SHP77 (cell line): ENCODE measurements around the gene SAGE1.
"Not testable (repeated sequence)": the region's sequence is repeated elsewhere in the genome, so short reads cannot be mapped to it uniquely, and the experiment has no call there.

ENCODE experiments used
- DNase-seq, 2 experiments: peaks; one replicate each; lab custom pipeline; 2025; lab: John Stamatoyannopoulos, UW

Gene SAGE1, protein sequence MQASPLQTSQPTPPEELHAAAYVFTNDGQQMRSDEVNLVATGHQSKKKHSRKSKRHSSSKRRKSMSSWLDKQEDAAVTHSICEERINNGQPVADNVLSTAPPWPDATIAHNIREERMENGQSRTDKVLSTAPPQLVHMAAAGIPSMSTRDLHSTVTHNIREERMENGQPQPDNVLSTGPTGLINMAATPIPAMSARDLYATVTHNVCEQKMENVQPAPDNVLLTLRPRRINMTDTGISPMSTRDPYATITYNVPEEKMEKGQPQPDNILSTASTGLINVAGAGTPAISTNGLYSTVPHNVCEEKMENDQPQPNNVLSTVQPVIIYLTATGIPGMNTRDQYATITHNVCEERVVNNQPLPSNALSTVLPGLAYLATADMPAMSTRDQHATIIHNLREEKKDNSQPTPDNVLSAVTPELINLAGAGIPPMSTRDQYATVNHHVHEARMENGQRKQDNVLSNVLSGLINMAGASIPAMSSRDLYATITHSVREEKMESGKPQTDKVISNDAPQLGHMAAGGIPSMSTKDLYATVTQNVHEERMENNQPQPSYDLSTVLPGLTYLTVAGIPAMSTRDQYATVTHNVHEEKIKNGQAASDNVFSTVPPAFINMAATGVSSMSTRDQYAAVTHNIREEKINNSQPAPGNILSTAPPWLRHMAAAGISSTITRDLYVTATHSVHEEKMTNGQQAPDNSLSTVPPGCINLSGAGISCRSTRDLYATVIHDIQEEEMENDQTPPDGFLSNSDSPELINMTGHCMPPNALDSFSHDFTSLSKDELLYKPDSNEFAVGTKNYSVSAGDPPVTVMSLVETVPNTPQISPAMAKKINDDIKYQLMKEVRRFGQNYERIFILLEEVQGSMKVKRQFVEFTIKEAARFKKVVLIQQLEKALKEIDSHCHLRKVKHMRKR

DNA sequence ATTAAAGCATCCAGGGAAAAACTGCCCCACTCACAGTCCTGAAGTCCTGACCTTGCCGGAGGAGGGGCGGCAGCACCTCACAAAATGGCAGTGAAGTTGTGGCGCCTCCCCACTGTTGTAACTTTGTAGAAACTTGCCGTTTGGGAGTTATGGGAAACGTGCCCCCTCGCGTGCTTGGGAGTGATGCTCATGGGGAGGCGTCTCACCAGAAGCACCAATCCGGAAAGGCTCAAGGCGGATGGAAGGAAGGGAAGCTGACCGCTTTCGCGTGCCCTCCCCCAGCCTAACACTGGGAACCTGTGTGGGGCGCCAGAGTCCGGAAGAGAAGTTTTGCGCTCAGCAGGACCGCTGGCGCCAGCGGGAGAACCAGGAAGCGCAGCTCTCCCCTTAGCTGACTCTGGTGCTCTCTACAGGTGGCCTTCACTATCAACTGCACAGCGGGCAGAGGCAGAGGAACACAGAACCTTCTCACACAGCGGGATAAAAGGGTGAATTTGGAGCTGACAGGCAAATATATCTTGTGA is at the start of gene SAGE1, which contains the start of gene CT45A10:
TSS of gene SAGE1 (plus strand) at position 423 of the 524 bp plus-strand sequence. CDS start 2,527 bp downstream, outside the sequence.
TSS of gene CT45A10 (minus strand) at position 151 of the 524 bp plus-strand sequence. CDS start 8,100 bp downstream, outside the sequence.
- DNase-seq = no peak

DNA sequence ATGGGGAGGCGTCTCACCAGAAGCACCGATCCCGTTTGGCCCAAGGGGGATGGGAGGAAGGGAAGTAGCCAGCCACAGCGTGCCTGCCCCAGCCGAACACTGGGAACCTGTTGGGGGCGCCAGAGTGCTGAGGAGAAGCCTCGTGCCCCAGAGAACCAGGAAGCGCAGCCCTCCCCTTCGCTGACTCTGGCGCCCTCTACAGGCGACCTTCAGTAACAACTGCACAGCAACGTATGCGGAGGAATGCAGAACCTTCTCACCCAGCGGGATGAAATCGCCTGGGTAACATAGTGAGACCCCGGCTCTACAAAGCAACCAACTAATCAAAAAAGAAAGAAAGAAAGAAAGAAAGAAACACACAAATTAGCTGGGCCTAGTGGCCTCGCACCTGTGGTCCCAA is 39.1 kb upstream of the SAGE1 start, which contains the start of gene CT45A8:
TSS of gene CT45A8 (minus strand) at position 101 of the 400 bp plus-strand sequence. CDS start 3,755 bp downstream, outside the sequence.
- not testable (repeated sequence) for DNase-seq

DNA sequence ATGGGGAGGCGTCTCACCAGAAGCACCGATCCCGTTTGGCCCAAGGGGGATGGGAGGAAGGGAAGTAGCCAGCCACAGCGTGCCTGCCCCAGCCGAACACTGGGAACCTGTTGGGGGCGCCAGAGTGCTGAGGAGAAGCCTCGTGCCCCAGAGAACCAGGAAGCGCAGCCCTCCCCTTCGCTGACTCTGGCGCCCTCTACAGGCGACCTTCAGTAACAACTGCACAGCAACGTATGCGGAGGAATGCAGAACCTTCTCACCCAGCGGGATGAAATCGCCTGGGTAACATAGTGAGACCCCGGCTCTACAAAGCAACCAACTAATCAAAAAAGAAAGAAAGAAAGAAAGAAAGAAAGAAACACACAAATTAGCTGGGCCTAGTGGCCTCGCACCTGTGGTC is 21.8 kb upstream of the SAGE1 start, which contains the start of gene CT45A9:
TSS of gene CT45A9 (minus strand) at position 101 of the 400 bp plus-strand sequence. CDS start 3,751 bp downstream, outside the sequence.
- DNase-seq = not testable (repeated sequence)

DNA sequence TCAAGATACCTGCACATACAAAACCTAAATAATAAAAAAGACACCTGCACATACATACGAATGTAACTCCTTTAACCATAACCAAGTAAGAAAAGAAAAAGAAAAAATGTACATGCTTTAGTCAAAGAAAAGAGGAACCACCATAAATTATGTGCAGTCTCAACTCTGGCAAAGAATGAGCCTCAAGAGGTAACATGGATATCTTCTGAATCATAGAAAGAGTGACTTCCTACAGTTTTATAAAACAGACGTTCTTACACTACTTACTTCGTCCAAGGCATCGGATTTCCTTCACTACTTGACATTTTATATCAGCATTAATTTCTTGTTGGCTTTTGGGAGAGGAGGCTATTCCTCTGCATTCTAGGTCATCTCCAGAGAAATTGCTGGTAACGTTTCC is 10.8 kb upstream of the SAGE1 start:
- DNase-seq = not testable (repeated sequence)

DNA sequence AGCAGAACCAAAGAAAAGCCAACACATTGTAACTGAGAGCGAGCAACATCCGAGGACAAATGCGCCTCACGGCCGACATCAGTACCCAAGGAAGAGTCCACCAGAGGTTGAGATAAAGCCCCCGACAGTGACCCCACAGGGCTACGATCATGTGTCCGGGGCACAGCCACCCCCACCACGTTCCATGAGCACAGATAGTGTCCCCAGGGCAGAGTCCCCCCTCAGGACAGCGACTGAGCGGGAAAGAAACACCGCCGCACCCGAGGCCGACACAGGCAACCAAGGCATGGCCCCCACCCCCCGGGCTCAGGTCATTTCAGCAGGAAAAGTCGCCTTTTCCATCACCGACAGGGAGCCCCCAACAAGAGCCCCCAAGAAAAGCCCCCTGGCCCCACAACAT is 5.3 kb upstream of the SAGE1 start:
- DNase-seq = not testable (repeated sequence)

DNA sequence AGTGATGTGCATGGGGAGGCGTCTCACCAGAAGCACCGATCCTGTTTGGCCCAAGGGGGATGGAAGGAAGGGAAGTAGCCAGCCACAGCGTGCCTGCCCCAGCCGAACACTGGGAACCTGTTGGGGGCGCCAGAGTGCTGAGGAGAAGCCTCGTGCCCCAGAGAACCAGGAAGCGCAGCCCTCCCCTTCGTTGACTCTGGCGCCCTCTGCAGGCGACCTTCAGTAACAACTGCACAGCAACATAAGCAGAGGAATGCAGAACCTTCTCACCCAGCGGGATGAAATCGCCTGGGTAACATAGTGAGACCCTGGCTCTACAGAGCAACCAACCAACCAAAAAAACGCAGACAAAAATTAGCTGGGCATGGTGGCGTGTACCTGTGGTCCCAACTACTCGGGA is 4.5 kb upstream of the SAGE1 start:
- DNase-seq = not testable (repeated sequence)

DNA sequence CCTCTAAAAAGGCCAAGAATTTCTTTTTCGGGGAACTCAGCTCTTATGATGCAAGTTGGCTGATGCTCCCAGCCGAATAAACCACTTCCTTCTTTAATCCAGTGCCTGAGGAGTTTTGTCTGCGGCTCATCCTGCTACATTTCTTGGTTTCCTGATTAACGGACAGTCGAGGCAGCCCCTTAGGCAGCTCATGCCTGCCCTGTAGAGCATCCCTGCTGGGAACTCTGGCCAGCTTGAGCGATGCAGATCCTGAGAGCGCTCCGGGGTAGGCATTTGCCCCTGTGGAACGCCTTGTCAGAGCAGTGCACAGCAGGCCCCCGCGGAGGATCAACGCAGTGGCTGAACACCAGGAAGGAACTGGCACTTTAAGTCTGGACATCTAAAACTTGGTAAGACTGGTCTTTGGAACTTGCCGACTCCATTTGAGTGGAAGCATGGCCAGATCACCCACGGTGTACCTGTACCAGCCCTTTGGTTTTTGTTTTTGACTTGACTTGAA is 3.4 kb upstream of the SAGE1 start:
- DNase-seq = no peak

DNA sequence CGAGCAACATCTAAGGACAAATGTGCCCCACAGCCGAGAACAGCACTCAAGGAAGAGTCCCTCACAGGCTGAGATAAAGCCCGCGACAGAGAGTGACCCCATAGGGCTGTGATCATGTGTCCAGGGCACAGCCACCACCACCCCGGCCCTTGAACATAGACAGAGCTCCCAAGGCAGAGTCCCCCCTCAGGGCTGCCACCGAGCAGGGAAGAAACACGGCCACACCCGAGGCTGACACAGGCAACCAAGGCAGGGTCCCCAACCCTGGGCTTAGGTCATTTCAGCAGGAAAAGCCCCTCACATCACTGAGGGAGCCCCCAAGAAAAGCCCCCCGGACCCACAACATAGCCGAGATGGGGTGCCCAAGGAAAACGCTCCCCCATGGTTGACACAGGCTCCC is 735 bp upstream of the SAGE1 start:
- no peak for DNase-seq

DNA sequence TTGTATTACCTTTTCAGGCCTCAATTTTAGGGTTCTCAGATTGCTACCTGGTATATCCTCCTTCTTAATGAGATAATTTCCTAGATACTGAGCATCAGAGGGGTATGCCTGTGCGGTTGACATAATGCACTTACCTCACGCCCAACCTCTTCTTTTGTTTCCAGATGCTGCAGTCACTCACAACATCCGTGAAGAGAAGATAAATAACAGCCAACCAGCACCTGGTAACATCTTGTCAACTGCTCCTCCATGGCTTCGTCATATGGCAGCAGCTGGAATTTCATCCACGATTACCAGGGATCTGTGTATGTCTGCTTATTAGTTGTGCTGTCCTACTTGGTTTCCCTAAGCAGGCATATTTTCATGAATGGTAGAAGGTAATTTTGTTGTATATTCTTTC is 16.7 kb downstream of the SAGE1 start:
- no peak for DNase-seq

DNA sequence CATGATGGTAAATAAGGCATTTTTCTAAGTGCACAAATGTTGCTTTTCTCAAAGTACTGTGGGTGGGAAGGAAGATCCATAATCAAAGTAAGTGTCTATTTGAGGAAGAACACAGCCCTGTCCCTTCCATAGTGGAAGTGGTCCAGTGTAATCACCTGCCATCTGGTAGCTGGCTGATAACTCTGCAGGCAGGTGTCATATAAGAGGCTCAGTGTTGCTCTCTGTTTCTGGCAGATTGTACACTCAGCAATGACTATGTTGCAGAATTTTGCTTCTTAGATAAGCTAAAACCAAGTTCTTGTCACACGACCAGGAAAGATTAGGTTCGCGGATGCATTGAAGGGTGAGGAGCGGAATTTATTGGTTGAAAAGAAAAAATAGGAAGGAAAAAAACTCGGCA is 20.9 kb downstream of the SAGE1 start:
- DNase-seq = no peak

DNA sequence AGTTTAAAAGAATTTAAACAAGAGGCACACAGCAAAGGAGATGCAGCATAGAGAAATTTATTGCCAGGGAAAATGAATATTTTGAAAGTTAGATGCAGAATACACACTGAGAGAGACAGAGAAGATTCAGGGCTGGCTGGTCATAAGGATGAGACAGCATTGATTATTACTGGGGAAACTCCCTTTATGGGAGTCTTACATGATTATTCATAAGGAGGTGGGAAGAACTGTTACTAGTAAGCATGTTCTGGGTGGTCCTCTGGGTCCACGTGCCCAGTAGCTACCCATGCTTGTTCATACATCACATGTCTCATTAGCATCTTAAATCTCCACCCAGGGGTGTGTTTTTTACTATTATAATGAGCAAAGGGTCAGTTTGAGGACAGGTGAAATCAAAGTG is 27.0 kb downstream of the SAGE1 start:
- not testable (repeated sequence) for DNase-seq

DNA sequence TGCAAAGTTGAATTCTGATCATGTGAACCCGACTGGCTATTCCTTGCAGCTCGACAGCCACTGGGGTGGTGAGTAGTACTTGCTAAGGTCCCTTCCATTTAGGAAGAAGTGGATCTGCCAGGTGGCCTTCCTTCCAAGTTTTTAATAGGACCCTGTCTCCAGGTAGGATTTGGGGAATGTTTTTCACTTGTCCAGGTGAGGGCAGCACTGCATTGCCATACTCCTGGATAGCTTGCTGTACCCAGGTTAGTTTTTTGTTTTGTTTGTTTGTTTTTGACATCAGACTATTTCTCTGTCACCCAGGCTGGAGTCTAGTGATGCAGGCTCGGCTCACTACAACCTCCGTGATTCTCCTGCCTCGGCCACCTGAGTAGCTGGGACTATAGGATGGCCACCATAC is 29.8 kb downstream of the SAGE1 start:
- peak in 1 of 2 experiments; percentile 0 for DNase-seq

DNA sequence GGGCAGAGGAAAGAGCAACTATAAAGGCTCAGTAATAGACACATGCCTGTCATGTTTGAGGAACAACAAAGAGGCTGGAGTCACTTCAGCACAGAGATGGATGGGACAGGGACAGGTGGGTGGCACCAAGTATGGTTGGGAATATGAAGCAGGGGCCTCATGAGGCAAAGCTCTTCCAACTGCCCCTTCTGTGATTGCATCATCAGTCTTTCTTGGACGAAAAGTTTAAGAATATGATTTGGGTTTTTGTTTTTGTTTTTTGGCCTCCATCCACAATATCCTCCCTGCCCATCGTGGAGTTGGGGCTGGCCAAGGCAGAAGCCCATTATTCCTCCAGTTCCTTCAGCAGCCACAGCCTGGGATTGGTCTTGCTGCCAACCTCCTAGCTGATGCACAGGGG is 34.4 kb downstream of the SAGE1 start:
- no peak for DNase-seq

DNA sequence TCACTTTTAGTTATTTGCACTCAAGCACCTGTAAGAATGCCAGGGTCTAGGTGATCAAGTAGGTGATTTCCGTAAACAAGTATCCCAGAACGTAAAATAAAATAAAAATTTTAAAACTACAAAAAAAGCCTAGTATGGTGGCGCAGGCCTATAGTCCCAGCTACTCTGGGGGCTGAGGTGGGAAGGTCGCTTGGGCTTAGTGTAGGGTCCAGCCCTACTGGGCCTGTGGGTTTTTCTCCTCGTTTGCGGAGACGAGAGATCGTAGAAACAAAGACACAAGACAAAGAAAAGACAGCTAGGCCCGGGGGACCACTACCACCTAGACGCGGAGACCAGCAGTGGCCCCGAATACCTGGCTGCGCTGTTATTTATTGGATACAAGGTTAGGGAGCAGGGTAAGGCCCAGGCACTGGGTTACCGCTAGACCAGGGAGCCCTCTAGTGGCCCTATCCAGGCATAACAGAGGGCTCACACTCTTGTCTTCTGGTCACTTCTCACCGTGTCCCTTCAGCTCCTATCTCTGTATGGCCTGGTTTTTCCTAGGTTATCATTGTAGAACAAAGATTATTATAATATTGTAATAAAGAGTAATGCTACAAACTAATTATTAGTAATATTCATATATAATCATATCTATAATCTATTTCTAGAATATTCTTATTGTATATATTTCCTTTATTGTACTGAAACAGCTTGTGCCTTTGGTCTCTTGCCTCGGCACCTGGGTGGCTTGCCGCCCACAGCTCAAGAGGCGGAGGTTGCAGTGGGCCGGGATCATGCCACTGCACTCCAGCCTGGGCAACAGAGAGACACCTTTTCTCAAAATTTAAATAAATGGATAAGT is 38.4 kb downstream of the SAGE1 start:
- DNase-seq = peak; percentile 3 to 24

DNA sequence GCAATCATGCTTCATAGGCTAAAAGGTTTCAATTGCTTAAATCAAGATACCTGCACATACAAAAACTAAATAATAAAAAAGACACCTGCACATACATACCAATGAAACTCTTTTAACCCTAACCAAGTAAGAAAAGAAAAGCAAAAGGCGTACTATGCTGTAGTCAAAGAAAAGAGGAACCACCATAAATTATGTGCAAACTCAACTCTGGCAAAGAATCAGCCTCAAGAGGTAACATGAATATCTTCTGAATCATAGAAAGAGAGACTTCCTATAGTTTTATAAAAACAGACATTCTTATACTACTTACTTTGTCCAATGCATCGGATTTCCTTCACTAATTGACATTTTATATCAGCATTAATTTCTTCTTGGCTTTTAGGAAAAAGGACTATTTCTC is 51.0 kb downstream of the SAGE1 start:
- DNase-seq = no peak

DNA sequence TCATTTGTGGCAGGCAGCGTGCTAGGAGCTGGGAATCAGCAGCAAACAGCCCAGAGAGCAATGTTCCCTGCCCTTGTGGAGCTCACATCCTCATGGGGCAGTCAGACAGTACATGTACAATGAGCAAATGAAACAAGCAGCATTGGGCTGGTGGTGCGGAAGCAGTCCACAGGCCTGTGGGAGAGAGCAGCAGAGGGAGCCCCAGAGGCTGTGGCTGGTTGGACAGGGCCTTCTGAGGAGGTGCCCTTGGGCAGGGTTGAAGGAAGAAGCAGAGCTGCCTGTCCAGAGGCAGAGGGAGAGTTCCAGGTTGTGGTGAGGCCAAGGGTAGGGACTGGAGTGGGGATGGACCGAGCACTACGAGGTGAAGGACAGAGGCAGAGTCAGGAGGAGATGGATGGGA is 57.8 kb downstream of the SAGE1 start:
- DNase-seq = no peak
